Erythroblast (primary cell): Measurements from ENCODE around the gene TMEM271.

Experiments used
- GATA1 ChIP-seq: IDR thresholded peaks from 2 replicates; pipeline ENCODE4 v1.6.1; 2011; ENCODE audit warnings: low read depth, mild to moderate bottlenecking, control low read depth, low read length, moderate library complexity
- POLR2A ChIP-seq: IDR thresholded peaks from 2 replicates; pipeline ENCODE4 v1.6.1; 2011; ENCODE audit warnings: mild to moderate bottlenecking, low read length

- no peak for TF ChIP-seq POLR2A
- no peak for TF ChIP-seq GATA1
These were observed 24.9 kb upstream of the TMEM271 start for GRCh38 chr4:600850-601515.
